SK-N-SH (cell line): ENCODE results near the gene STX17. TPM values are rescaled to one million over a fixed set of nuclear protein-coding genes. Genes with fewer than 3 reads are reported as not detected.

Experiments used
- CTCF ChIA-PET: fragments of 300-600, 350-600 bp; formaldehyde crosslinking; extraction: SDS; loops from one replicate; lab custom pipeline; 2021; lab: Yijun Ruan, JAX
- POLR2A ChIA-PET: fragments of 350-600 bp; sonication (Branson Sonifier 250); formaldehyde crosslinking; extraction: SDS; loops from one replicate; lab custom pipeline; 2020; ENCODE audit warnings: antibody characterized with exemption, inconsistent platforms; lab: Yijun Ruan, JAX
- DNase-seq: peaks from one replicate; pipeline ENCODE4 v3.0.0; 2012
- H2AFZ ChIP-seq: fragments of 200-600 bp; sonication (generic); 2 replicates; pipeline ENCODE4 v1.8.1; 2016; ENCODE audit warnings: antibody characterized with exemption, mild to moderate bottlenecking, low read depth
- H3F3A ChIP-seq: fragments of 200-600 bp; sonication (generic); replicated peaks from 2 replicates; pipeline ENCODE3; 2016; ENCODE audit warnings: antibody characterized with exemption, mild to moderate bottlenecking; ENCODE audit not compliant: insufficient read depth
- H3K27ac ChIP-seq, 2 experiments: fragments of 200-500 bp in 1 of 2; fragments of 200-600 bp in 1 of 2; sonication (Bioruptor generic) in 1 of 2; sonication (generic), shearing (Covaris generic) in 1 of 2; 2 replicates each; pipeline versions ENCODE4 v1.5.1 to v1.6.1; 2014 to 2016; ENCODE audit warnings: low read depth in 2 of 2, inconsistent platforms in 1 of 2, low read length in 1 of 2, mild to moderate bottlenecking in 1 of 2, mixed read lengths in 1 of 2
- H3K27me3 ChIP-seq: fragments of 200-600 bp; sonication (generic), shearing (Covaris generic); 2 replicates; pipeline ENCODE4 v1.6.1; 2016; ENCODE audit warnings: mixed run types; ENCODE audit not compliant: insufficient read depth
- H3K36me3 ChIP-seq, 2 experiments: fragments of 200-500 bp in 1 of 2; fragments of 200-600 bp in 1 of 2; sonication (Bioruptor generic) in 1 of 2; sonication (generic) in 1 of 2; replicated peaks in 1 of 2; 2 replicates each; pipeline versions ENCODE3 to v1.5.1; 2014 to 2016; ENCODE audit warnings: low read length in 1 of 2, mild to moderate bottlenecking in 1 of 2; ENCODE audit not compliant: insufficient read depth in 2 of 2, control insufficient read depth in 1 of 2
- H3K4me1 ChIP-seq, 2 experiments: fragments of 200-500 bp in 1 of 2; fragments of 200-600 bp in 1 of 2; sonication (Bioruptor generic) in 1 of 2; sonication (generic), shearing (Covaris generic) in 1 of 2; 2 replicates each; pipeline versions ENCODE4 v1.5.1 to v1.6.1; 2014 to 2016; ENCODE audit warnings: low read depth in 1 of 2, low read length in 1 of 2, mixed run types in 1 of 2; ENCODE audit not compliant: insufficient read depth in 2 of 2, control insufficient read depth in 1 of 2
- H3K4me2 ChIP-seq: fragments of 200-600 bp; sonication (generic), shearing (Covaris generic); 2 replicates; pipeline ENCODE4 v1.6.1; 2017; ENCODE audit warnings: mixed run types
- H3K4me3 ChIP-seq, 2 experiments: fragments of 200-500 bp in 1 of 2; fragments of 200-600 bp in 1 of 2; sonication (Bioruptor generic) in 1 of 2; sonication (generic), shearing (Covaris generic) in 1 of 2; 2 replicates each; pipeline versions ENCODE4 v1.5.1 to v1.8.1; 2014 to 2016; ENCODE audit warnings: low read depth in 2 of 2, inconsistent platforms in 1 of 2, low read length in 1 of 2, mild to moderate bottlenecking in 1 of 2, mixed read lengths in 1 of 2, moderate library complexity in 1 of 2
- H3K79me2 ChIP-seq: fragments of 200-600 bp; sonication (generic); 2 replicates; pipeline ENCODE4 v1.8.1; 2017; ENCODE audit warnings: mild to moderate bottlenecking; ENCODE audit not compliant: insufficient read depth
- H3K9ac ChIP-seq: fragments of 200-600 bp; sonication (generic); 2 replicates; pipeline ENCODE4 v1.6.1; 2017; ENCODE audit warnings: mixed run types
- H3K9me2 ChIP-seq: fragments of 200-600 bp; sonication (generic); 2 replicates; pipeline ENCODE4 v1.6.1; 2017; ENCODE audit warnings: mixed run types
- H3K9me3 ChIP-seq: fragments of 200-600 bp; sonication (generic); 2 replicates; pipeline ENCODE4 v1.6.1; 2017; ENCODE audit warnings: mixed run types, mild to moderate bottlenecking, moderate library complexity
- H4K20me1 ChIP-seq: fragments of 200-600 bp; sonication (generic); 2 replicates; pipeline ENCODE4 v1.6.1; 2017; ENCODE audit warnings: mild to moderate bottlenecking, mixed run types; ENCODE audit not compliant: insufficient read depth
- ELF1 ChIP-seq: IDR thresholded peaks from 2 replicates; pipeline ENCODE4 v1.4.0; 2012
- EP300 ChIP-seq, 2 experiments: IDR thresholded peaks; 2 replicates each; pipeline versions ENCODE4 v1.4.0 to v1.6.1; 2012; ENCODE audit warnings: borderline replicate concordance in 1 of 2, low read depth in 1 of 2, low read length in 1 of 2
- FOXM1 ChIP-seq: IDR thresholded peaks from 2 replicates; pipeline ENCODE4 v1.4.0; 2012; ENCODE audit warnings: low read depth, mild to moderate bottlenecking
- GABPA ChIP-seq: IDR thresholded peaks from 2 replicates; pipeline ENCODE4 v1.4.0; 2012; ENCODE audit warnings: low read depth, mild to moderate bottlenecking
- GATA2 ChIP-seq: sonication (generic); formaldehyde crosslinking; IDR thresholded peaks from 2 replicates; pipeline ENCODE4 v1.5.0; 2020; ENCODE audit warnings: mild to moderate bottlenecking, missing genetic modification reagents
- MEF2A ChIP-seq: IDR thresholded peaks from 2 replicates; pipeline ENCODE4 v1.4.0; 2012; ENCODE audit warnings: low read depth, borderline replicate concordance
- MXI1 ChIP-seq: IDR thresholded peaks from 2 replicates; pipeline ENCODE4 v1.6.1; 2012; ENCODE audit warnings: mild to moderate bottlenecking, low read depth, low read length, improper control_type of control experiment
- NRF1 ChIP-seq: IDR thresholded peaks from 2 replicates; pipeline ENCODE4 v1.6.1; 2012; ENCODE audit warnings: low read depth, mild to moderate bottlenecking, low read length
- POLR2AphosphoS5 ChIP-seq: IDR thresholded peaks from 2 replicates; pipeline ENCODE4 v1.6.1; 2012; ENCODE audit warnings: low read depth, low read length
- RCOR1 ChIP-seq: fragments of 150-350 bp; IDR thresholded peaks from 2 replicates; pipeline ENCODE4 v1.6.1; 2017; ENCODE audit warnings: antibody characterized with exemption, low read length
- RXRA ChIP-seq: IDR thresholded peaks from 2 replicates; pipeline ENCODE4 v1.4.0; 2012; ENCODE audit warnings: low read depth, mild to moderate bottlenecking, borderline replicate concordance
- SIN3A ChIP-seq: IDR thresholded peaks from 2 replicates; pipeline ENCODE4 v1.6.1; 2012; ENCODE audit warnings: low read depth, mild to moderate bottlenecking, low read length, moderate library complexity, borderline replicate concordance
- SMC3 ChIP-seq: IDR thresholded peaks from 2 replicates; pipeline ENCODE4 v1.6.1; 2012; ENCODE audit warnings: low read depth, low read length, improper control_type of control experiment
- TCF12 ChIP-seq: IDR thresholded peaks from 2 replicates; pipeline ENCODE4 v1.4.0; 2012
- TEAD4 ChIP-seq: IDR thresholded peaks from 2 replicates; pipeline ENCODE4 v1.4.0; 2012; ENCODE audit warnings: mild to moderate bottlenecking, borderline replicate concordance; ENCODE audit not compliant: insufficient read depth
- YY1 ChIP-seq: IDR thresholded peaks from 2 replicates; pipeline ENCODE4 v1.4.0; 2012; ENCODE audit warnings: low read depth, mild to moderate bottlenecking
- WGBS: methylation state at CpG from one replicate; pipeline ENCODE4 v1.1.6; 2017; ENCODE audit warnings: low lambda C conversion rate; 5-methylcytosine and 5-hydroxymethylcytosine counted together
- polyA plus RNA-seq, 3 experiments: library from polyadenylated mRNA; depleted of rRNA; stranded (reverse); fragments of >200 nt; gene quantifications; 2 replicates each; pipeline ENCODE4 v1.2.3, GENCODE V29; 2012
- TF ChIP-seq, protein P1 (sequence below): IDR thresholded peaks from 2 replicates; pipeline ENCODE4 v1.4.0; 2012; ENCODE audit warnings: low read depth
- TF ChIP-seq, protein P2 (sequence below): IDR thresholded peaks from 2 replicates; pipeline ENCODE4 v1.4.0; 2012; ENCODE audit warnings: low read depth, borderline replicate concordance
- TF ChIP-seq, protein P3 (sequence below): fragments of 200-600 bp; sonication (generic); IDR thresholded peaks from 2 replicates; pipeline ENCODE4 v1.6.1; 2017; ENCODE audit warnings: antibody characterized with exemption, mild to moderate bottlenecking, moderate library complexity

STX17 gene
- polyA plus RNA-seq, 1 of the 3 experiments (the other 2 are of a cell fraction): 6.1 TPM

- H3K36me3 ChIP-seq: peaks cover 47 to 52% of the 10 kb centered on the region in 2 experiments
- no peak for DNase-seq
- H3F3A ChIP-seq: no peaks in the 10 kb centered on the region
- H3K4me2 ChIP-seq: no peak overlapping the region
- no peak overlapping the region for H2AFZ ChIP-seq
- H4K20me1 ChIP-seq: no peaks in the 10 kb centered on the region
- TF ChIP-seq EP300 (IDR thresholded peaks at IDR 0.05; ENCODE audit: borderline replicate concordance in 1 of 2, low read depth in 1 of 2, low read length in 1 of 2): no peak
- no peak for TF ChIP-seq SIN3A
- TF ChIP-seq TEAD4: no peak
- no peak for TF ChIP-seq RXRA
- TF ChIP-seq YY1: no peak
- TF ChIP-seq, protein P1, sequence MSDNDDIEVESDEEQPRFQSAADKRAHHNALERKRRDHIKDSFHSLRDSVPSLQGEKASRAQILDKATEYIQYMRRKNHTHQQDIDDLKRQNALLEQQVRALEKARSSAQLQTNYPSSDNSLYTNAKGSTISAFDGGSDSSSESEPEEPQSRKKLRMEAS: no peak
- no peak for TF ChIP-seq SMC3
- TF ChIP-seq, protein P2, sequence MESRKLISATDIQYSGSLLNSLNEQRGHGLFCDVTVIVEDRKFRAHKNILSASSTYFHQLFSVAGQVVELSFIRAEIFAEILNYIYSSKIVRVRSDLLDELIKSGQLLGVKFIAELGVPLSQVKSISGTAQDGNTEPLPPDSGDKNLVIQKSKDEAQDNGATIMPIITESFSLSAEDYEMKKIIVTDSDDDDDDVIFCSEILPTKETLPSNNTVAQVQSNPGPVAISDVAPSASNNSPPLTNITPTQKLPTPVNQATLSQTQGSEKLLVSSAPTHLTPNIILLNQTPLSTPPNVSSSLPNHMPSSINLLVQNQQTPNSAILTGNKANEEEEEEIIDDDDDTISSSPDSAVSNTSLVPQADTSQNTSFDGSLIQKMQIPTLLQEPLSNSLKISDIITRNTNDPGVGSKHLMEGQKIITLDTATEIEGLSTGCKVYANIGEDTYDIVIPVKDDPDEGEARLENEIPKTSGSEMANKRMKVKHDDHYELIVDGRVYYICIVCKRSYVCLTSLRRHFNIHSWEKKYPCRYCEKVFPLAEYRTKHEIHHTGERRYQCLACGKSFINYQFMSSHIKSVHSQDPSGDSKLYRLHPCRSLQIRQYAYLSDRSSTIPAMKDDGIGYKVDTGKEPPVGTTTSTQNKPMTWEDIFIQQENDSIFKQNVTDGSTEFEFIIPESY: no peak
- no peak for TF ChIP-seq GABPA
- TF ChIP-seq GATA2 (CRISPR knock-in tag): no peak
- TF ChIP-seq RCOR1: no peak
- TF ChIP-seq POLR2AphosphoS5: no peak
- TF ChIP-seq TCF12: no peak
- no peak for TF ChIP-seq MXI1
- TF ChIP-seq FOXM1: no peak
- TF ChIP-seq MEF2A: no peak
- TF ChIP-seq ELF1: no peak
- TF ChIP-seq NRF1: no peak
- TF ChIP-seq, protein P3, sequence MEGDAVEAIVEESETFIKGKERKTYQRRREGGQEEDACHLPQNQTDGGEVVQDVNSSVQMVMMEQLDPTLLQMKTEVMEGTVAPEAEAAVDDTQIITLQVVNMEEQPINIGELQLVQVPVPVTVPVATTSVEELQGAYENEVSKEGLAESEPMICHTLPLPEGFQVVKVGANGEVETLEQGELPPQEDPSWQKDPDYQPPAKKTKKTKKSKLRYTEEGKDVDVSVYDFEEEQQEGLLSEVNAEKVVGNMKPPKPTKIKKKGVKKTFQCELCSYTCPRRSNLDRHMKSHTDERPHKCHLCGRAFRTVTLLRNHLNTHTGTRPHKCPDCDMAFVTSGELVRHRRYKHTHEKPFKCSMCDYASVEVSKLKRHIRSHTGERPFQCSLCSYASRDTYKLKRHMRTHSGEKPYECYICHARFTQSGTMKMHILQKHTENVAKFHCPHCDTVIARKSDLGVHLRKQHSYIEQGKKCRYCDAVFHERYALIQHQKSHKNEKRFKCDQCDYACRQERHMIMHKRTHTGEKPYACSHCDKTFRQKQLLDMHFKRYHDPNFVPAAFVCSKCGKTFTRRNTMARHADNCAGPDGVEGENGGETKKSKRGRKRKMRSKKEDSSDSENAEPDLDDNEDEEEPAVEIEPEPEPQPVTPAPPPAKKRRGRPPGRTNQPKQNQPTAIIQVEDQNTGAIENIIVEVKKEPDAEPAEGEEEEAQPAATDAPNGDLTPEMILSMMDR: no peak
- H3K4me1 ChIP-seq: no peaks in the 10 kb centered on the region
- 96% methylated on average over 2 of the region's 2 CpGs for WGBS
- H3K9me2 ChIP-seq: no peaks in the 10 kb centered on the region
- no peak overlapping the region for H3K4me3 ChIP-seq
- no peaks in the 10 kb centered on the region for H3K27me3 ChIP-seq
- H3K27ac ChIP-seq: no peak overlapping the region
- H3K9me3 ChIP-seq: peaks cover 10% of the 10 kb centered on the region
- CTCF ChIA-PET: interaction anchor here (0.6 to 2.3 kb wide), 5 partner anchors 14 to 829 kb away, joined by 3 to 7 read pairs (median 3); no protein-coding TSS in a partner anchor
- POLR2A ChIA-PET: no interaction called here
- no peak overlapping the region for H3K9ac ChIP-seq
- 0 out of 2 replicates have a peak, but pooled peaks cover 7% of the 10 kb centered on the region for H3K79me2 ChIP-seq
These were observed 107.1 kb downstream of the STX17 start for GRCh38 chr9:100013573-100013972.
